Measurements from ENCODE around the gene UNC5A.

Gene UNC5A

DNA sequence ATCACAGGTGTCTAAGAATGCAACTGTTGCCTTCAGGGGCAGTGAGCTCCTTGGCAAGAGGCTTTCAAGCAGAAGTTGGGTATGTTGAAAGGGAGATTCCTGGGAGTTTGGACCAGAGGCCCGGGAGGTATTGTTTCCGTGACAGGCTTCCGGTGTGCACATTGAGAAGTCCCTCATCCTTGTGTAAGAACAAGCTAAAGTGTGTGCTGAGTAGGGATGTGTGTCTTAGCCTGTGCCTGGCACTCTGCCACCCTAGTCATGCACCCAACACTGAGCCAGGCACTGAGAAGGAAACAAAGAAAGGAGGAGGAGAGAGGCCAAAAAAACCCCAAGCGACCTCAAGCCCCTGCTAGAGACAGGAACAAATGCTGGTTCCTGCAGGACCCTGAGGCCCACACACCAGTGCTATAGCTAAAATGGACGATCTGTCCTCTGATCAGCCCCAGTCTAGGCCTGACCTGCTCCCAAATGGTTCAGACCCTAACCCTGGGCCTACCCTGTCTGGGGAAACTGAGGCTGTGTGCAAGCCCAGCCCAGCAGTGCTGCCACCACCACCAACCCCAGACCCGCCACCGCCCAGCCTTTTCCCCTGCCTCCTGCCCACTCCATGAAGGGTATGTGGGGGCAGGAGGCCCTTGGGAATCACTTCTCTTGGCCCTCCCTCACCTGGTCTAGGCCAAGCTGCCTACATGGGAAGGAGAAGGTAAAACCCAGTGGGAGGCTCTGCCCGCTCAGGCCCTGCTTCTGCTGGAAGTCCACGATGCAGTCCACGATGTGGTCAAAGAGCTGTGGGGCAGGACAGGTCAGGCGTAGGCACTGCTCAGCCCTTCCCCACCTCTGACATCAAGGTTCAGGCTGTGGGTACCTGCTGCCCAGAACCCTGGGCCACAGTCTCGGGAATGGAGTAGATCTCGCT is 76.2 kb downstream of the UNC5A start:
- TF ChIP-seq POLR2AphosphoS5 (IDR thresholded peaks at IDR 0.05; ENCODE audit: low read depth, low read length) (no peak), TAF1 (IDR thresholded peaks at IDR 0.05; ENCODE audit: borderline replicate concordance, insufficient read depth, low read length) (no peak), FOXP2 (optimal IDR thresholded peaks at IDR 0.05; ENCODE audit: borderline replicate concordance, extremely low read depth, extremely low read length, insufficient read depth) (no peak), SIN3A (IDR thresholded peaks at IDR 0.05; ENCODE audit: borderline replicate concordance, insufficient read depth, low read length) (no peak)
- TF ChIP-seq, protein P1, sequence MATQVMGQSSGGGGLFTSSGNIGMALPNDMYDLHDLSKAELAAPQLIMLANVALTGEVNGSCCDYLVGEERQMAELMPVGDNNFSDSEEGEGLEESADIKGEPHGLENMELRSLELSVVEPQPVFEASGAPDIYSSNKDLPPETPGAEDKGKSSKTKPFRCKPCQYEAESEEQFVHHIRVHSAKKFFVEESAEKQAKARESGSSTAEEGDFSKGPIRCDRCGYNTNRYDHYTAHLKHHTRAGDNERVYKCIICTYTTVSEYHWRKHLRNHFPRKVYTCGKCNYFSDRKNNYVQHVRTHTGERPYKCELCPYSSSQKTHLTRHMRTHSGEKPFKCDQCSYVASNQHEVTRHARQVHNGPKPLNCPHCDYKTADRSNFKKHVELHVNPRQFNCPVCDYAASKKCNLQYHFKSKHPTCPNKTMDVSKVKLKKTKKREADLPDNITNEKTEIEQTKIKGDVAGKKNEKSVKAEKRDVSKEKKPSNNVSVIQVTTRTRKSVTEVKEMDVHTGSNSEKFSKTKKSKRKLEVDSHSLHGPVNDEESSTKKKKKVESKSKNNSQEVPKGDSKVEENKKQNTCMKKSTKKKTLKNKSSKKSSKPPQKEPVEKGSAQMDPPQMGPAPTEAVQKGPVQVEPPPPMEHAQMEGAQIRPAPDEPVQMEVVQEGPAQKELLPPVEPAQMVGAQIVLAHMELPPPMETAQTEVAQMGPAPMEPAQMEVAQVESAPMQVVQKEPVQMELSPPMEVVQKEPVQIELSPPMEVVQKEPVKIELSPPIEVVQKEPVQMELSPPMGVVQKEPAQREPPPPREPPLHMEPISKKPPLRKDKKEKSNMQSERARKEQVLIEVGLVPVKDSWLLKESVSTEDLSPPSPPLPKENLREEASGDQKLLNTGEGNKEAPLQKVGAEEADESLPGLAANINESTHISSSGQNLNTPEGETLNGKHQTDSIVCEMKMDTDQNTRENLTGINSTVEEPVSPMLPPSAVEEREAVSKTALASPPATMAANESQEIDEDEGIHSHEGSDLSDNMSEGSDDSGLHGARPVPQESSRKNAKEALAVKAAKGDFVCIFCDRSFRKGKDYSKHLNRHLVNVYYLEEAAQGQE (IDR thresholded peaks at IDR 0.05; ENCODE audit: insufficient read depth in 1 of 2, low read depth in 2 of 2, low read length in 2 of 2), result no peak

DNA sequence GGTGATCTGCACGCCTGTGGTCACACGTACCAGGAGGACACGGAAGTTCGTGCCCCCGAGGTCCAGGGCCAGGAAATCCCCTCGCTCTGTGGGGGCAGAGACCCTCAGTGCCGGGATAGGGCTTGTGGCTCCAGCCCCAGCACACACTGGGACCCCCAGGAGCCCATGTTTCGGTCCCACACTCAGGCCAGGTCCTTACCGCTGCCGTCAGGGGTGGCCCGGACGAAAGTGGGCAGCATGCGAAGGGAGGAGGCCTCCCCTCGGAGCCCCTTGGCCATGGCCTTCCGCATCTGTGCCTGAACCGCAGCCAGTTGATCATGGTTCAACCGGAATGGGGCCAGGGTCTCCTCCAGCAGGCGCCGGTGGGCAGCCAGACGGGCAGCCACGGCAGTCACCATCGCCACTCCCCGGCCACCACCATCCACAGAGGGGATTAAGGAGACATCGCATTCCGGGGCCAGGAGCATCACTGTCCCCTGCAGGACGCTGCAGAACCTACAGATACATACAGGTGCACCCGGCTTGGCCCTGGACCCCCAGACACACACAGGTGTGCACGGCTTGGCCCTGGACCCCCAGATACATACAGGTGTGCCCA is 77.0 kb downstream of the UNC5A start:
- TF ChIP-seq, protein P1 (IDR thresholded peaks at IDR 0.05; ENCODE audit: insufficient read depth in 1 of 2, low read depth in 2 of 2, low read length in 2 of 2), result no peak
- no peak for TF ChIP-seq FOXP2 (optimal IDR thresholded peaks at IDR 0.05; ENCODE audit: borderline replicate concordance, extremely low read depth, extremely low read length, insufficient read depth)
- TF ChIP-seq SIN3A (IDR thresholded peaks at IDR 0.05; ENCODE audit: borderline replicate concordance, insufficient read depth, low read length), result no peak
- TF ChIP-seq TAF1 (IDR thresholded peaks at IDR 0.05; ENCODE audit: borderline replicate concordance, insufficient read depth, low read length), result no peak
- no peak for TF ChIP-seq POLR2AphosphoS5 (IDR thresholded peaks at IDR 0.05; ENCODE audit: low read depth, low read length)

DNA sequence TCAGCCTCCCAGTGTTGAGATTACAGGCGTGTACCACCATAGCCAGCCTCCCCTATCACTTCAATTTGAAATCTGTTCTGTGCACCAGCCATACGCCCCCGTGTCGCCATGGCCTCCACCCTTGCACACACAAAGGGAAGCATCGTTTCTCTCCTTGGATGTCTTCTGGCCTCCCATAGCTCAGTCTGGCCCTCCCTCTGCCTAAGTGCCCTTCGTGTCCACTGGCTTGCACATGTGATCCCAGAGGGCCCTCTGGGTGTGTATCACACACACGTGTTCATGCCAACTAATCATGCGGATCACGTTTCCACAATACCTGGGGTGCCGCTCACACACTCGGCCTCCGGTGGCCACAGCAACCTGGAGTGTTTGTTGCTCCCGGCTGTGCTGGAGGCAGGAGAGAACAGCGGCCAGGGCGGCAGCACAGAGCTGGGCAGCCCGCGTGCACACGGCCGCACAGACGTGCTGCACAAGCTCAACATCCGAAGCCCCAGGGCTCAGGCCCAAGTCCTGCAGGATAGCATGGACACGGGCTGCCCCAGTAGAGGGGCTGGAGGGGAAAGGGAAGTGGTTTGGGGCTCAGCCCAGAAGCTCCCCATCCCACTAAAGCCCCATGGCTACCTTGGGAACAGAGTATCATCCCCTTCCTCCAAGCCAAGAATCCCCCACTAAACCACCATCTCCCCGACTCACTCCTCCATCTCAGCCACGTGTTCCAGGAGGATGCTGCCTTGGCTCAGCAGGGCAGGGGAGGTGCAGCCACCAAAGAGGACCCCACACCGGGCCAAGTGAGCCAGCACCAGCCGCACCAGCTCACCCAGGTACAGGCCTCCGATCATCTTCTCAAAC is 77.9 kb downstream of the UNC5A start:
- no peak for TF ChIP-seq POLR2AphosphoS5 (IDR thresholded peaks at IDR 0.05; ENCODE audit: low read depth, low read length)
- TF ChIP-seq, protein P1 (IDR thresholded peaks at IDR 0.05; ENCODE audit: insufficient read depth in 1 of 2, low read depth in 2 of 2, low read length in 2 of 2), result no peak
- no peak for TF ChIP-seq TAF1 (IDR thresholded peaks at IDR 0.05; ENCODE audit: borderline replicate concordance, insufficient read depth, low read length)
- TF ChIP-seq SIN3A (IDR thresholded peaks at IDR 0.05; ENCODE audit: borderline replicate concordance, insufficient read depth, low read length), result no peak
- no peak for TF ChIP-seq FOXP2 (optimal IDR thresholded peaks at IDR 0.05; ENCODE audit: borderline replicate concordance, extremely low read depth, extremely low read length, insufficient read depth)

DNA sequence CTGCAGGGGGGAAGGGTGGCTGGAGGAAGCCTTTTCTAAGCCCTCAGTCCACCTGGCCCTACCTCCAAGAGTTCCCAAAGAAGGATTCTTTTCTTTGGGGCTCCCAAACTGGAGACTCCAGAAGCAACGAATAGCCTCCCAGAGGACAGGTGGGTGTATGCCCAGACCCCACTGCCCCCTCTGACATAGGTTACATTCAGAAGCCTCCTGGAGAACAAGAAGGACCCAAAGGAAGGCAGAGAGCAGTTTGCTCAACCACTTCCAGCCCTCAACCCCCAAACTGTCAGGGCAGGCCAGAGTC is 78.5 kb downstream of the UNC5A start:
- TF ChIP-seq POLR2AphosphoS5 (IDR thresholded peaks at IDR 0.05; ENCODE audit: low read depth, low read length) (no peak), TAF1 (IDR thresholded peaks at IDR 0.05; ENCODE audit: borderline replicate concordance, insufficient read depth, low read length) (no peak), SIN3A (IDR thresholded peaks at IDR 0.05; ENCODE audit: borderline replicate concordance, insufficient read depth, low read length) (no peak), FOXP2 (optimal IDR thresholded peaks at IDR 0.05; ENCODE audit: borderline replicate concordance, extremely low read depth, extremely low read length, insufficient read depth) (no peak)
- TF ChIP-seq, protein P1 (IDR thresholded peaks at IDR 0.05; ENCODE audit: insufficient read depth in 1 of 2, low read depth in 2 of 2, low read length in 2 of 2), result no peak

Measured in PFSK-1 (cell line).